Mesothelial cell of epicardium (in vitro differentiated cells): ENCODE measurements around the gene H1-8. TPM values are rescaled to one million over a fixed set of nuclear protein-coding genes. Genes with fewer than 3 reads are reported as not detected.

Source experiments
- DNase-seq, 2 experiments: peaks; one replicate each; pipeline ENCODE4 v3.0.0; 2021; ENCODE audit warnings: low spot score in 2 of 2; ENCODE audit not compliant: unreplicated experiment in 2 of 2
- H3K27ac Mint-ChIP-seq: 2 replicates; pipeline ENCODE4 v1.8.0; 2021; ENCODE audit warnings: mixed read lengths
- H3K27me3 Mint-ChIP-seq: 2 replicates; pipeline ENCODE4 v1.8.0; 2021; ENCODE audit warnings: low read depth, mixed read lengths
- H3K36me3 Mint-ChIP-seq: 2 replicates; pipeline ENCODE4 v1.8.0; 2021; ENCODE audit warnings: mixed read lengths
- H3K4me1 Mint-ChIP-seq: 2 replicates; pipeline ENCODE4 v1.8.0; 2021; ENCODE audit warnings: mixed read lengths
- H3K4me3 Mint-ChIP-seq: 2 replicates; pipeline ENCODE4 v1.8.0; 2021; ENCODE audit warnings: mild to moderate bottlenecking, moderate library complexity, mixed read lengths
- H3K9me3 Mint-ChIP-seq: 2 replicates; pipeline ENCODE4 v1.8.0; 2021; ENCODE audit warnings: mixed read lengths
- CTCF ChIP-seq: fragments of 200-600 bp; sonication (generic); IDR thresholded peaks from one replicate; pipeline ENCODE4 v1.5.0; 2021; ENCODE audit warnings: antibody characterized with exemption; ENCODE audit not compliant: unreplicated experiment
- total RNA-seq: library from RNA; stranded (reverse); gene quantifications from 3 replicates; pipeline ENCODE4 v1.2.1, GENCODE V29; 2021

H1-8 gene
- total RNA-seq, 1 donor from 2014 or later, result not detected

DNA sequence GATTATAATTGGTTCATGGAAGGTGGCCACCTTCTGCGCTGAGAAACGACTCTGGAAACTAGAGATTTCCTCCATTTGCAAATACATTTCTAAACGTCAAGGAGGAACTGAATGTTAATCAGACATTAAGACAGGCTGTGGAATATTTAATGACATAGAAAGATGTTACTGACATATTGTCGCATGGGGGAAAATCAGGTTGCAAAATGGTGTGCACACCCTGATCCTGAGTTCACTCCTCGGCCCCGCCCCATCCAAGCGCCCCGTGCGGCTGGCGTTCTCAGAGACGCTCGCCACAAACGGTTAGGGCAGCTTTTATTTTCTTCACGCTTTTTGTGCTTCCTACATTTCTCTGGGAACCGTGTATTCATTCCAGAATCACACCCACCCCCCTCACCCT is 10.7 kb downstream of the H1-8 start:
- Mint-ChIP-seq H3K4me1 (peaks cover 6% of the 10 kb centered on the region), H3K36me3 (no peaks in the 10 kb centered on the region), H3K4me3 (no peak overlapping the region), H3K27ac (no peak overlapping the region), H3K27me3 (no peaks in the 10 kb centered on the region), H3K9me3 (no peaks in the 10 kb centered on the region)
- TF ChIP-seq CTCF, result no peak
- no peak for DNase-seq

GRCh38 chr3:129554356-129555152 is 11.6 kb downstream of the H1-8 start:
- no peak for DNase-seq
- H3K9me3 Mint-ChIP-seq, result no peaks in the 10 kb centered on the region
- no peaks in the 10 kb centered on the region for H3K27me3 Mint-ChIP-seq
- no peaks in the 10 kb centered on the region for H3K36me3 Mint-ChIP-seq
- TF ChIP-seq CTCF, result no peak
- peak overlapping the region; percentile 24 for H3K27ac Mint-ChIP-seq
- H3K4me1 Mint-ChIP-seq, result peaks cover 4% of the 10 kb centered on the region
- H3K4me3 Mint-ChIP-seq, result no peak overlapping the region

- DNase-seq, result no peak
- Mint-ChIP-seq H3K4me1 (peaks cover 4% of the 10 kb centered on the region), H3K27ac (no peak overlapping the region), H3K36me3 (no peaks in the 10 kb centered on the region), H3K9me3 (no peaks in the 10 kb centered on the region), H3K4me3 (no peak overlapping the region), H3K27me3 (no peaks in the 10 kb centered on the region)
- no peak for TF ChIP-seq CTCF
These were observed 12.2 kb downstream of the H1-8 start for GRCh38 chr3:129555153-129555550.

DNA sequence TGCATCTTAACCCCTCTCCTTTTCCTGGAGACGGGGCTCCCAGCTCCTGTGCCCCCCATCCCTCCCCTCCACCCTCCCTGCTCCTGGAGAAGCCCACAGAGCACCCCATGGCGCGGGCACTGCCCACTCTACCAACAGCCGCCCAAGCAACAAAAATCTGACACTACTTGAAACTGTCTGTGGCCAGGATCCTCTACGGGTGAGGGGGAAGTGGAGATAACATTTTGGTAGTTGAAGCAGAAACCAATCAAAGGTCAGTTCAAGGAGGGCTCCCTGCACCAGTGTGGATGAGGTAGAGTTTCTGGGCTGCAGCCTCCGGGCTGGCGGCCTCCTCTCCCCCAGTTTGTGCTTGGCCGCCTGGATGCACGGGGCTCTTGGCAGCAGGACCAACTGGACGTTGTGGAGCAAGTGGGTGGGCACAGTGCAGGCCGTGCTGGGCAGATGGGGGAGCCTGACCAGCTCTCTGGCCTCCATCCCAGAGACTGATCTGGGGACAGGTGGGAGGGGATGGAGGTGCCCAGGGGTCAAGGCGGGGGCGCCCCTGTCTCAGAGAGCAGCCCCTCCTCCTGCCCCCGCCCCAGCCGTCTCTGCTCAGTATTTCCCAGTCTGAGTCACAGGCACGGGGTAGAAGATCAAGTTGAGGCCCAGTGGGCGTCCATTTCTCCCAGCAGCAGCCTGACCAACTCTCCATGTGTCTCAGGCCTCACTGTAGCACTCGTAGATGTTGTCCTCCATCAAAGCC is 12.8 kb downstream of the H1-8 start:
- H3K36me3 Mint-ChIP-seq, result no peaks in the 10 kb centered on the region
- no peak overlapping the region for H3K27ac Mint-ChIP-seq
- no peak for DNase-seq
- H3K27me3 Mint-ChIP-seq, result no peaks in the 10 kb centered on the region
- TF ChIP-seq CTCF, result no peak
- H3K4me3 Mint-ChIP-seq, result no peak overlapping the region
- H3K4me1 Mint-ChIP-seq, result peaks cover 8% of the 10 kb centered on the region
- no peaks in the 10 kb centered on the region for H3K9me3 Mint-ChIP-seq

- no peak for DNase-seq
These were observed 13.4 kb downstream of the H1-8 start for GRCh38 chr3:129556358-129556695.

More at GRCh38 chr3:129556358-129556695, 13.4 kb downstream of the H1-8 start:
- H3K4me3 Mint-ChIP-seq, result no peak overlapping the region
- no peak for TF ChIP-seq CTCF
- peaks cover 9% of the 10 kb centered on the region for H3K4me1 Mint-ChIP-seq
- H3K27me3 Mint-ChIP-seq, result no peaks in the 10 kb centered on the region
- H3K27ac Mint-ChIP-seq, result no peak overlapping the region
- H3K9me3 Mint-ChIP-seq, result no peaks in the 10 kb centered on the region
- no peaks in the 10 kb centered on the region for H3K36me3 Mint-ChIP-seq
